OCI-LY3 (cell line): ENCODE data around the gene SGMS2.

Source experiments
- H2AFZ ChIP-seq: fragments of 200-600, 300-600 bp; shearing (Covaris generic); 2 replicates; pipeline ENCODE4 v1.6.0; 2014; ENCODE audit warnings: antibody characterized with exemption, low read depth, low read length
- H3K27ac ChIP-seq: fragments of 200-600, 300-600 bp; sonication (generic); 2 replicates; pipeline ENCODE4 v1.5.1; 2014; ENCODE audit warnings: mild to moderate bottlenecking, low read length, moderate library complexity, mixed read lengths
- H3K27me3 ChIP-seq: fragments of 200-600, 300-600 bp; sonication (generic); 2 replicates; pipeline ENCODE4 v1.6.1; 2014; ENCODE audit warnings: low read depth, low read length, mixed read lengths
- H3K36me3 ChIP-seq: fragments of 200-600, 300-600 bp; sonication (generic); replicated peaks from 2 replicates; pipeline ENCODE3; 2014; ENCODE audit warnings: low read depth, low read length, mixed read lengths
- H3K4me1 ChIP-seq: fragments of 300-600, 200-600 bp; sonication (generic); 2 replicates; pipeline ENCODE4 v1.6.1; 2014; ENCODE audit warnings: low read length, mixed read lengths
- H3K4me2 ChIP-seq: fragments of 200-600, 300-600 bp; sonication (generic); 2 replicates; pipeline ENCODE4 v1.6.1; 2014; ENCODE audit warnings: low read length, mixed read lengths
- H3K4me3 ChIP-seq: fragments of 300-600, 200-600 bp; sonication (generic); 2 replicates; pipeline ENCODE4 v1.5.1; 2014; ENCODE audit warnings: antibody characterized with exemption, mild to moderate bottlenecking, low read length, moderate library complexity
- H3K79me2 ChIP-seq: fragments of 300-600, 200-600 bp; shearing (Covaris generic); 2 replicates; pipeline ENCODE4 v1.6.1; 2014; ENCODE audit warnings: mild to moderate bottlenecking, low read length, mixed read lengths
- H3K9ac ChIP-seq: fragments of 300-600, 200-600 bp; shearing (Covaris generic); 2 replicates; pipeline ENCODE4 v1.6.0; 2014; ENCODE audit warnings: mild to moderate bottlenecking, low read length, moderate library complexity
- H3K9me3 ChIP-seq: fragments of 200-600, 300-600 bp; shearing (Covaris generic); 2 replicates; pipeline ENCODE4 v1.6.1; 2014; ENCODE audit warnings: low read length, mixed read lengths; ENCODE audit not compliant: insufficient read depth
- H4K20me1 ChIP-seq: fragments of 200-600, 300-600 bp; sonication (generic); 2 replicates; pipeline ENCODE4 v1.6.1; 2016; ENCODE audit warnings: low read length, mixed read lengths; ENCODE audit not compliant: insufficient read depth
- CTCF ChIP-seq: fragments of 200-600, 300-600 bp; sonication (generic); IDR thresholded peaks from 2 replicates; pipeline ENCODE4 v1.5.1; 2014; ENCODE audit warnings: antibody characterized with exemption, low read length, low read depth
- EZH2phosphoT487 ChIP-seq: fragments of 200-600 bp; shearing (Covaris generic); IDR thresholded peaks from 2 replicates; pipeline ENCODE4 v1.6.1; 2018; ENCODE audit warnings: antibody characterized with exemption, mixed run types, low read depth

The SGMS2 gene

GRCh38 chr4:107890779-107891178 is 66.0 kb downstream of the SGMS2 start:
- H4K20me1 ChIP-seq, result no peaks in the 10 kb centered on the region

GRCh38 chr4:107891299-107891698 is 66.6 kb downstream of the SGMS2 start:
- H2AFZ ChIP-seq, result no peak overlapping the region
- H4K20me1 ChIP-seq, result no peaks in the 10 kb centered on the region
- no peak overlapping the region for H3K9ac ChIP-seq
- H3K4me2 ChIP-seq, result no peak overlapping the region
- no peaks in the 10 kb centered on the region for H3K4me1 ChIP-seq
- no peak overlapping the region for H3K27ac ChIP-seq
- peaks cover 20% of the 10 kb centered on the region; the same call in 1 of the 2 replicates for H3K9me3 ChIP-seq
- no peak overlapping the region for H3K4me3 ChIP-seq
- H3K27me3 ChIP-seq, result no peaks in the 10 kb centered on the region
- TF ChIP-seq EZH2phosphoT487 (no peak), CTCF (no peak)
- no peaks in the 10 kb centered on the region for H3K36me3 ChIP-seq
- no peaks in the 10 kb centered on the region for H3K79me2 ChIP-seq

More at GRCh38 chr4:107890779-107891178, 66.0 kb downstream of the SGMS2 start:
- Histone ChIP-seq H3K79me2 (no peaks in the 10 kb centered on the region), H3K9me3 (peaks cover 20% of the 10 kb centered on the region; the same call in 1 of the 2 replicates), H3K36me3 (no peaks in the 10 kb centered on the region), H3K4me1 (no peaks in the 10 kb centered on the region), H3K4me2 (no peak overlapping the region), H3K9ac (no peak overlapping the region), H2AFZ (no peak overlapping the region), H3K27me3 (no peaks in the 10 kb centered on the region), H3K27ac (no peak overlapping the region), H3K4me3 (no peak overlapping the region)
- TF ChIP-seq CTCF, result no peak
- no peak for TF ChIP-seq EZH2phosphoT487

DNA sequence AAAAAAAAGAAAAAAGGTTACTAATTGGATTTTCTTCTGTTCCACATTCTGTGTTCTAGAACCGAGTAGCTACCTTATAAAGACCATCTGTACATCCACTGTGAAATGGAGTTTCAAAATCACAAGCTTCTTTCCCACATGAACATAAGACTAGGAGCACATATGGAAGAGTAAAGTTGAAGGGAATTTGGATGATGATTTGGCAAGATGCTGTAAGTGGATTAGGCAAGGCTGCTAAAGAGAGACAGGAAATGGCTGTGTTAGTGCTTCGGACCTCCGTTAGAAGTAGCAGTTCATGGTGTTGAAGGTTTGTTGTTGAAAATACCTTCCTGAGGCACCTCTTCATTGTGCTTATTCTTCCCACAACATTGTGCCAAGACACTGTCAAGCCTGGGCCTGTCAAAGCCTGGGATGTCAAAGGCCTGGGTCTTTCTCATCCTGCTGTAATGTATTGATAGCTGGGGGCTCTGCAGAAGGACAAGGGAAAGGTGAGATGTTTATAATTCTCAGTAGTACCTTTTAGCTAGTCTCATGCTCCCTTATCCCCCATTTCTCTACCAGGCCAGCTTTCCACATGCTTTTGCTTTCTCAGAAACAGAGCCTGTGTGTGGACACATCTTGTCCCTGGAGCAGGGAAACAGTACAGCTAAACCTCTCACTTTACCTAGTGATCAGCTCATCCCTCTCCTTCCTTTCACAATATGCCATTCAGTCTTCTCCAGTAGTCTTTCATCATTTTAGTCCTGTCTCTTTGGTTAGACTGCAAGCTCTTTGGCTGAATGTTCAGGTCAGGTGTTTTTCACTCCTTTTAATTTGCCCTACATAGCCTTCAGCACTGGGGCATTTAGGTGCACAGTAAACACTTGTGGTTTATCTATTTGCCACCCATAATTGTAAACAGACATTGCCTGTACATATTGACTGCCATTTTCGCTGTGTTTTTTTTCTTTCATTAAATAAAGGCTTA is 68.7 kb downstream of the SGMS2 start:
- Histone ChIP-seq H3K4me3 (no peak overlapping the region), H3K4me1 (peaks cover 14% of the 10 kb centered on the region), H4K20me1 (no peaks in the 10 kb centered on the region), H3K9me3 (0 out of 2 replicates have a peak, but pooled peaks cover 6% of the 10 kb centered on the region), H3K79me2 (no peaks in the 10 kb centered on the region), H2AFZ (no peak overlapping the region), H3K27ac (no peak overlapping the region), H3K4me2 (no peak overlapping the region), H3K9ac (no peak overlapping the region), H3K27me3 (no peaks in the 10 kb centered on the region), H3K36me3 (no peaks in the 10 kb centered on the region)
- no peak for TF ChIP-seq CTCF
- no peak for TF ChIP-seq EZH2phosphoT487

DNA sequence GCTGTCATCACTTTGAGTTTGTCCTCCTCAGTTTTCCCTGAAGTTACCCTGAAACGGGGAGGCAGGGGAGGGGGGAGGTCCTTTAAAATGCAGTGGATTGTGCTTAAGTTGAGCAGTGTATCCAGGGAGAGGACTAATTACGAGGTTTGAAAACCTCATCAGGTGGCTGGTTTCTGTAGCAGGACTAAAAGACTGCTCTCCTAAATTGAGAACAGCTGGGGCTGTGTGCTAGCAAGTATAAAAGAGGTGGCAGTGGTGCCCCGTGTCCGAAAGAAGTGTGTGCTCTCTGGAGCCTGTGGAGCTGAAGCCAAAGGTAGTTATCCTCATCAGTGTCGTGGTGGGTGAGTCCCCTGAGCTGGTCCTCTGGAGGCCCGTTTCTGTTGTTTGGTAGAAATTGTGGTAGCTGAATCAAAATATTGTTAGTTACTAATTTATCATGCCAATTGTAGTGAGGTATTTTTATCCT is 69.4 kb downstream of the SGMS2 start:
- no peaks in the 10 kb centered on the region for H4K20me1 ChIP-seq
- no peak overlapping the region for H2AFZ ChIP-seq
- no peaks in the 10 kb centered on the region for H3K27me3 ChIP-seq
- H3K4me2 ChIP-seq, result no peak overlapping the region
- no peaks in the 10 kb centered on the region for H3K36me3 ChIP-seq
- H3K9me3 ChIP-seq, result 0 out of 2 replicates have a peak, but pooled peaks cover 6% of the 10 kb centered on the region
- TF ChIP-seq EZH2phosphoT487 (no peak), CTCF (no peak)
- H3K79me2 ChIP-seq, result no peaks in the 10 kb centered on the region
- peaks cover 16% of the 10 kb centered on the region for H3K4me1 ChIP-seq
- H3K27ac ChIP-seq, result no peak overlapping the region
- H3K4me3 ChIP-seq, result no peak overlapping the region
- no peak overlapping the region for H3K9ac ChIP-seq
